HCT116 (cell line): ENCODE results near the gene HOTAIR. TPM values are rescaled to one million over a fixed set of nuclear protein-coding genes. Genes with fewer than 3 reads are reported as not detected.

Experiments
- ATAC-seq: fragments of 200-7000 bp; cut with Tn5 transposase; 2 replicates; pipeline ENCODE4 v1.9.1; 2020; ENCODE audit warnings: mild to moderate bottlenecking, moderate library complexity
- BruUV-seq: library from RNA; stranded (reverse); fragments of 400-500 nt; replicated peaks from 2 replicates; lab custom pipeline; 2021; lab: Mats Ljungman, UMichigan
- CTCF ChIA-PET: fragments of 300-600 bp; sonication (Branson Sonifier 250); formaldehyde crosslinking; loops from one replicate; lab custom pipeline; 2021; ENCODE audit warnings: antibody characterized with exemption; lab: Charles Lee
- POLR2A ChIA-PET: fragments of 300-600, 350-600 bp; sonication (Branson Sonifier 250); formaldehyde crosslinking; loops from one replicate; lab custom pipeline; 2021; ENCODE audit warnings: antibody characterized with exemption; lab: Charles Lee
- RAD21 ChIA-PET, 2 experiments: fragments of 300-600 bp; sonication (Branson Sonifier 250); formaldehyde crosslinking; loops; one replicate each; lab custom pipeline; 2023; ENCODE audit warnings: low total read pairs in 2 of 2; ENCODE audit not compliant: uncharacterized antibody in 2 of 2, unreplicated experiment in 2 of 2, low non-redundant PET in 1 of 2; lab: Charles Lee
- DNase-seq: peaks from one replicate; pipeline ENCODE4 v3.0.0-alpha.2; 2010; ENCODE audit warnings: low read depth, low spot score
- H2AFZ ChIP-seq: fragments of 200-600 bp; shearing (Covaris generic), sonication (generic); 2 replicates; pipeline ENCODE4 v1.6.1; 2017; ENCODE audit warnings: low read depth, mixed run types, mixed read lengths, antibody characterized with exemption, low read length; ENCODE audit not compliant: poor library complexity, severe bottlenecking
- H3K27ac ChIP-seq: 2 replicates; pipeline ENCODE4 v1.5.1; 2012; ENCODE audit warnings: low read depth, low read length
- H3K27me3 ChIP-seq: fragments of 200-600 bp; sonication (generic); 2 replicates; pipeline ENCODE4 v1.6.1; 2016; ENCODE audit warnings: mixed run types, low read length, mixed read lengths; ENCODE audit not compliant: insufficient read depth
- H3K36me3 ChIP-seq, 2 experiments: fragments of 200-500 bp in 1 of 2; fragments of 200-600 bp in 1 of 2; sonication (Bioruptor generic) in 1 of 2; sonication (generic) in 1 of 2; 2 replicates each; pipeline versions ENCODE4 v1.5.1 to v1.6.1; 2014 to 2016; ENCODE audit warnings: low read length in 2 of 2, inconsistent platforms in 1 of 2, mixed read lengths in 1 of 2, mixed run types in 1 of 2; ENCODE audit not compliant: insufficient read depth in 2 of 2, control insufficient read depth in 1 of 2
- H3K4me1 ChIP-seq, 2 experiments: fragments of 200-600 bp in 1 of 2; sonication (generic) in 1 of 2; 2 replicates each; pipeline versions ENCODE4 v1.5.1 to v1.6.1; 2012 to 2017; ENCODE audit warnings: low read length in 2 of 2, inconsistent platforms in 1 of 2, mild to moderate bottlenecking in 1 of 2, mixed read lengths in 1 of 2, mixed run types in 1 of 2, moderate library complexity in 1 of 2; ENCODE audit not compliant: insufficient read depth in 2 of 2, control insufficient read depth in 1 of 2
- H3K4me2 ChIP-seq: fragments of 200-600 bp; sonication (generic); 2 replicates; pipeline ENCODE4 v1.6.1; 2017; ENCODE audit warnings: mixed run types, low read length, mixed read lengths
- H3K4me3 ChIP-seq, 2 experiments: fragments of 200-600 bp in 1 of 2; sonication (generic) in 1 of 2; replicated peaks in 1 of 2; 2 replicates each; pipeline ENCODE4 v1.5.1; 2011 to 2016; ENCODE audit warnings: low read length in 2 of 2, control low read depth in 1 of 2, low read depth in 1 of 2, mild to moderate bottlenecking in 1 of 2, mixed read lengths in 1 of 2, mixed run types in 1 of 2
- H3K79me2 ChIP-seq: fragments of 200-600 bp; sonication (generic); 2 replicates; pipeline ENCODE4 v1.6.1; 2017; ENCODE audit warnings: mild to moderate bottlenecking, mixed run types, low read length, moderate library complexity, mixed read lengths; ENCODE audit not compliant: insufficient read depth
- H3K9ac ChIP-seq: fragments of 200-600 bp; sonication (generic); 2 replicates; pipeline ENCODE4 v1.6.1; 2016; ENCODE audit warnings: low read length, mixed read lengths
- H3K9me2 ChIP-seq: fragments of 200-600 bp; sonication (generic), shearing (Covaris generic); 2 replicates; pipeline ENCODE4 v1.6.1; 2017; ENCODE audit warnings: mixed run types, mild to moderate bottlenecking, moderate library complexity; ENCODE audit not compliant: insufficient read depth
- H3K9me3 ChIP-seq, 2 experiments: fragments of 200-500 bp in 1 of 2; fragments of 200-600 bp in 1 of 2; sonication (Bioruptor generic) in 1 of 2; sonication (generic) in 1 of 2; 2 replicates each; pipeline ENCODE4 v1.6.1; 2014 to 2017; ENCODE audit warnings: low read length in 2 of 2, mixed read lengths in 2 of 2, inconsistent platforms in 1 of 2, low read depth in 1 of 2, mild to moderate bottlenecking in 1 of 2, mixed run types in 1 of 2, moderate library complexity in 1 of 2; ENCODE audit not compliant: control insufficient read depth in 1 of 2, insufficient read depth in 1 of 2
- H4K20me1 ChIP-seq: fragments of 200-600 bp; sonication (generic), shearing (Covaris generic); 2 replicates; pipeline ENCODE4 v1.6.1; 2017; ENCODE audit warnings: mixed run types, mild to moderate bottlenecking, moderate library complexity; ENCODE audit not compliant: insufficient read depth
- CEBPB ChIP-seq: IDR thresholded peaks from 2 replicates; pipeline ENCODE4 v1.6.1; 2012; ENCODE audit warnings: low read depth
- EZH2phosphoT487 ChIP-seq: fragments of 200-600 bp; IDR thresholded peaks from 2 replicates; pipeline ENCODE4 v1.6.1; 2018; ENCODE audit warnings: antibody characterized with exemption, borderline replicate concordance
- POLR2AphosphoS5 ChIP-seq: IDR thresholded peaks from 2 replicates; pipeline ENCODE4 v1.6.1; 2011; ENCODE audit warnings: mild to moderate bottlenecking, low read depth, low read length, moderate library complexity
- SRF ChIP-seq: IDR thresholded peaks from 2 replicates; pipeline ENCODE4 v1.6.1; 2012; ENCODE audit warnings: low read depth
- TCF7L2 ChIP-seq: IDR thresholded peaks from 2 replicates; pipeline ENCODE4 v1.7.0; 2011; ENCODE audit warnings: borderline replicate concordance, inconsistent platforms; ENCODE audit not compliant: insufficient read depth, insufficient read length; ENCODE audit errors: extremely low read depth
- ZBTB33 ChIP-seq: IDR thresholded peaks from 2 replicates; pipeline ENCODE4 v1.6.1; 2011; ENCODE audit warnings: mild to moderate bottlenecking, low read length, moderate library complexity; ENCODE audit not compliant: insufficient replicate concordance; ENCODE audit errors: extremely low read depth
- ZNF274 ChIP-seq: fragments of 200-500 bp; sonication (Bioruptor generic); IDR thresholded peaks from 2 replicates; pipeline ENCODE4 v1.6.1; 2014; ENCODE audit warnings: mild to moderate bottlenecking, low read depth, low read length, inconsistent platforms
- intact Hi-C: fragments of 100-400 bp; cut with micrococcal nuclease; formaldehyde crosslinking; loops from 2 replicates; pipeline ENCODE4 v1.10.0; 2022
- total RNA-seq: library from RNA; stranded (reverse); gene quantifications from one replicate; pipeline ENCODE4 v1.2.1, GENCODE V29; 2021; ENCODE audit not compliant: unreplicated experiment

HOTAIR gene
- total RNA-seq, 1 experiment from 2014 or later: 0.25 TPM

- POLR2A ChIA-PET: no interaction called here
- RAD21 ChIA-PET: no interaction called here
- intact Hi-C loops: no loop called here
- Histone ChIP-seq H3K4me1 (peaks cover 21 to 38% of the 10 kb centered on the region in 2 experiments), H3K36me3 (no peaks in the 10 kb centered on the region), H3K9me3 (no peaks in the 10 kb centered on the region), H3K79me2 (no peaks in the 10 kb centered on the region), H3K4me2 (peak overlapping the region; percentile 59; the same call in 1 of the 2 replicates), H3K4me3 (no peak overlapping the region)
- TF ChIP-seq CEBPB (no peak), POLR2AphosphoS5 (no peak), SRF (no peak), TCF7L2 (no peak), EZH2phosphoT487 (no peak), ZNF274 (no peak), ZBTB33 (no peak)
- TF ChIP-seq, all 23 proteins: peak for 0
- CTCF ChIA-PET: interaction anchor here (5.3 kb wide), 1 partner anchor 12 kb away, joined by 38 read pairs; the partner anchor contains the start of gene HOXC5
- Histone ChIP-seq H4K20me1 (no peaks in the 10 kb centered on the region), H3K27ac (no peak overlapping the region), H3K9ac (0 out of 2 replicates have a peak overlapping the region, but pooled peaks have one; percentile 8), H2AFZ (no peak overlapping the region), H3K9me2 (no peaks in the 10 kb centered on the region), H3K27me3 (no peaks in the 10 kb centered on the region)
- no peak for DNase-seq
- BruUV-seq: no TSS peak
- ATAC-seq: no peak
These were observed 46.0 kb upstream of the HOTAIR start for GRCh38 chr12:54020591-54021405.
